SK-N-SH (cell line): ENCODE measurements around the gene COL8A1. TPM values are rescaled to one million over a fixed set of nuclear protein-coding genes. Genes with fewer than 3 reads are reported as not detected.

Experiments
- CTCF ChIA-PET: fragments of 300-600, 350-600 bp; formaldehyde crosslinking; extraction: SDS; loops from one replicate; lab custom pipeline; 2021; lab: Yijun Ruan, JAX
- POLR2A ChIA-PET: fragments of 350-600 bp; sonication (Branson Sonifier 250); formaldehyde crosslinking; extraction: SDS; loops from one replicate; lab custom pipeline; 2020; ENCODE audit warnings: antibody characterized with exemption, inconsistent platforms; lab: Yijun Ruan, JAX
- DNase-seq: peaks from one replicate; pipeline ENCODE4 v3.0.0; 2012
- H2AFZ ChIP-seq: fragments of 200-600 bp; sonication (generic); 2 replicates; pipeline ENCODE4 v1.8.1; 2016; ENCODE audit warnings: antibody characterized with exemption, mild to moderate bottlenecking, low read depth
- H3F3A ChIP-seq: fragments of 200-600 bp; sonication (generic); replicated peaks from 2 replicates; pipeline ENCODE3; 2016; ENCODE audit warnings: antibody characterized with exemption, mild to moderate bottlenecking; ENCODE audit not compliant: insufficient read depth
- H3K27ac ChIP-seq, 2 experiments: fragments of 200-500 bp in 1 of 2; fragments of 200-600 bp in 1 of 2; sonication (Bioruptor generic) in 1 of 2; sonication (generic), shearing (Covaris generic) in 1 of 2; 2 replicates each; pipeline versions ENCODE4 v1.5.1 to v1.6.1; 2014 to 2016; ENCODE audit warnings: low read depth in 2 of 2, inconsistent platforms in 1 of 2, low read length in 1 of 2, mild to moderate bottlenecking in 1 of 2, mixed read lengths in 1 of 2
- H3K27me3 ChIP-seq: fragments of 200-600 bp; sonication (generic), shearing (Covaris generic); 2 replicates; pipeline ENCODE4 v1.6.1; 2016; ENCODE audit warnings: mixed run types; ENCODE audit not compliant: insufficient read depth
- H3K36me3 ChIP-seq, 2 experiments: fragments of 200-500 bp in 1 of 2; fragments of 200-600 bp in 1 of 2; sonication (Bioruptor generic) in 1 of 2; sonication (generic) in 1 of 2; replicated peaks in 1 of 2; 2 replicates each; pipeline versions ENCODE3 to v1.5.1; 2014 to 2016; ENCODE audit warnings: low read length in 1 of 2, mild to moderate bottlenecking in 1 of 2; ENCODE audit not compliant: insufficient read depth in 2 of 2, control insufficient read depth in 1 of 2
- H3K4me1 ChIP-seq, 2 experiments: fragments of 200-500 bp in 1 of 2; fragments of 200-600 bp in 1 of 2; sonication (Bioruptor generic) in 1 of 2; sonication (generic), shearing (Covaris generic) in 1 of 2; 2 replicates each; pipeline versions ENCODE4 v1.5.1 to v1.6.1; 2014 to 2016; ENCODE audit warnings: low read depth in 1 of 2, low read length in 1 of 2, mixed run types in 1 of 2; ENCODE audit not compliant: insufficient read depth in 2 of 2, control insufficient read depth in 1 of 2
- H3K4me2 ChIP-seq: fragments of 200-600 bp; sonication (generic), shearing (Covaris generic); 2 replicates; pipeline ENCODE4 v1.6.1; 2017; ENCODE audit warnings: mixed run types
- H3K4me3 ChIP-seq, 2 experiments: fragments of 200-500 bp in 1 of 2; fragments of 200-600 bp in 1 of 2; sonication (Bioruptor generic) in 1 of 2; sonication (generic), shearing (Covaris generic) in 1 of 2; 2 replicates each; pipeline versions ENCODE4 v1.5.1 to v1.8.1; 2014 to 2016; ENCODE audit warnings: low read depth in 2 of 2, inconsistent platforms in 1 of 2, low read length in 1 of 2, mild to moderate bottlenecking in 1 of 2, mixed read lengths in 1 of 2, moderate library complexity in 1 of 2
- H3K79me2 ChIP-seq: fragments of 200-600 bp; sonication (generic); 2 replicates; pipeline ENCODE4 v1.8.1; 2017; ENCODE audit warnings: mild to moderate bottlenecking; ENCODE audit not compliant: insufficient read depth
- H3K9ac ChIP-seq: fragments of 200-600 bp; sonication (generic); 2 replicates; pipeline ENCODE4 v1.6.1; 2017; ENCODE audit warnings: mixed run types
- H3K9me2 ChIP-seq: fragments of 200-600 bp; sonication (generic); 2 replicates; pipeline ENCODE4 v1.6.1; 2017; ENCODE audit warnings: mixed run types
- H3K9me3 ChIP-seq: fragments of 200-600 bp; sonication (generic); 2 replicates; pipeline ENCODE4 v1.6.1; 2017; ENCODE audit warnings: mixed run types, mild to moderate bottlenecking, moderate library complexity
- H4K20me1 ChIP-seq: fragments of 200-600 bp; sonication (generic); 2 replicates; pipeline ENCODE4 v1.6.1; 2017; ENCODE audit warnings: mild to moderate bottlenecking, mixed run types; ENCODE audit not compliant: insufficient read depth
- CTCF ChIP-seq: fragments of 200-600 bp; sonication (generic); IDR thresholded peaks from 2 replicates; pipeline ENCODE4 v1.6.1; 2017; ENCODE audit warnings: antibody characterized with exemption, mild to moderate bottlenecking, moderate library complexity
- EP300 ChIP-seq, 2 experiments: IDR thresholded peaks; 2 replicates each; pipeline versions ENCODE4 v1.4.0 to v1.6.1; 2012; ENCODE audit warnings: borderline replicate concordance in 1 of 2, low read depth in 1 of 2, low read length in 1 of 2
- FOSL2 ChIP-seq: IDR thresholded peaks from 2 replicates; pipeline ENCODE4 v1.4.0; 2012; ENCODE audit warnings: low read depth, mild to moderate bottlenecking, moderate library complexity, borderline replicate concordance
- FOXJ3 ChIP-seq: sonication (generic); formaldehyde crosslinking; IDR thresholded peaks from 2 replicates; pipeline ENCODE4 v1.5.1; 2020; ENCODE audit warnings: mild to moderate bottlenecking, missing genetic modification reagents
- FOXM1 ChIP-seq: IDR thresholded peaks from 2 replicates; pipeline ENCODE4 v1.4.0; 2012; ENCODE audit warnings: low read depth, mild to moderate bottlenecking
- IRF3 ChIP-seq: fragments of 150-350 bp; IDR thresholded peaks from 2 replicates; pipeline ENCODE4 v1.6.1; 2016; ENCODE audit warnings: mild to moderate bottlenecking, low read depth, low read length
- MAX ChIP-seq: IDR thresholded peaks from 2 replicates; pipeline ENCODE4 v1.4.0; 2012; ENCODE audit warnings: low read depth
- MEF2A ChIP-seq: IDR thresholded peaks from 2 replicates; pipeline ENCODE4 v1.4.0; 2012; ENCODE audit warnings: low read depth, borderline replicate concordance
- MXI1 ChIP-seq: IDR thresholded peaks from 2 replicates; pipeline ENCODE4 v1.6.1; 2012; ENCODE audit warnings: mild to moderate bottlenecking, low read depth, low read length, improper control_type of control experiment
- NFIC ChIP-seq: IDR thresholded peaks from 2 replicates; pipeline ENCODE4 v1.4.0; 2012; ENCODE audit warnings: borderline replicate concordance
- RAD21 ChIP-seq: IDR thresholded peaks from 2 replicates; pipeline ENCODE4 v1.6.1; 2012; ENCODE audit warnings: mild to moderate bottlenecking, low read length
- RCOR1 ChIP-seq: fragments of 150-350 bp; IDR thresholded peaks from 2 replicates; pipeline ENCODE4 v1.6.1; 2017; ENCODE audit warnings: antibody characterized with exemption, low read length
- RFX5 ChIP-seq: IDR thresholded peaks from 2 replicates; pipeline ENCODE4 v1.6.1; 2012; ENCODE audit warnings: mild to moderate bottlenecking, improper control_type of control experiment, low read length
- RXRA ChIP-seq: IDR thresholded peaks from 2 replicates; pipeline ENCODE4 v1.4.0; 2012; ENCODE audit warnings: low read depth, mild to moderate bottlenecking, borderline replicate concordance
- SMC3 ChIP-seq: IDR thresholded peaks from 2 replicates; pipeline ENCODE4 v1.6.1; 2012; ENCODE audit warnings: low read depth, low read length, improper control_type of control experiment
- TAF1 ChIP-seq: IDR thresholded peaks from 2 replicates; pipeline ENCODE4 v1.6.1; 2012; ENCODE audit warnings: low read depth, mild to moderate bottlenecking, low read length, moderate library complexity, borderline replicate concordance
- TCF12 ChIP-seq: IDR thresholded peaks from 2 replicates; pipeline ENCODE4 v1.4.0; 2012
- USF1 ChIP-seq: IDR thresholded peaks from 2 replicates; pipeline ENCODE4 v1.4.0; 2012; ENCODE audit warnings: low read depth, borderline replicate concordance
- YY1 ChIP-seq: IDR thresholded peaks from 2 replicates; pipeline ENCODE4 v1.4.0; 2012; ENCODE audit warnings: low read depth, mild to moderate bottlenecking
- WGBS: methylation state at CpG from one replicate; pipeline ENCODE4 v1.1.6; 2017; ENCODE audit warnings: low lambda C conversion rate; 5-methylcytosine and 5-hydroxymethylcytosine counted together
- polyA plus RNA-seq, 3 experiments: library from polyadenylated mRNA; depleted of rRNA; stranded (reverse); fragments of >200 nt; gene quantifications; 2 replicates each; pipeline ENCODE4 v1.2.3, GENCODE V29; 2012

COL8A1 gene
- polyA plus RNA-seq, 1 of the 3 experiments (the other 2 are of a cell fraction), result 4.0 TPM

- ChIA-PET POLR2A (no interaction called here), CTCF (no interaction called here)
- Histone ChIP-seq H3K36me3 (no peaks in the 10 kb centered on the region), H3K27me3 (no peaks in the 10 kb centered on the region), H3K4me2 (no peak overlapping the region), H3F3A (no peaks in the 10 kb centered on the region), H3K4me3 (no peak overlapping the region), H3K79me2 (no peaks in the 10 kb centered on the region), H3K4me1 (no peaks in the 10 kb centered on the region), H4K20me1 (no peaks in the 10 kb centered on the region), H3K27ac (no peak overlapping the region), H3K9me3 (no peaks in the 10 kb centered on the region), H3K9me2 (no peaks in the 10 kb centered on the region), H3K9ac (no peak overlapping the region)
- DNase-seq, result no peak
- 29% methylated on average over 4 of the region's 4 CpGs for WGBS
- TF ChIP-seq RXRA (no peak), TAF1 (no peak), FOXM1 (no peak), RAD21 (no peak), MAX (no peak), YY1 (no peak), MXI1 (no peak), EP300 (IDR thresholded peaks at IDR 0.05; ENCODE audit: borderline replicate concordance in 1 of 2, low read depth in 1 of 2, low read length in 1 of 2) (no peak), FOSL2 (no peak), USF1 (no peak), NFIC (no peak), FOXJ3 (no peak), RCOR1 (no peak), TCF12 (no peak), IRF3 (no peak), MEF2A (no peak), CTCF (no peak), RFX5 (no peak), SMC3 (no peak)
- TF ChIP-seq, all 33 proteins: peak for 0
- no peak overlapping the region for H2AFZ ChIP-seq
Observed at GRCh38 chr3:99799422-99799821, 161.0 kb downstream of the COL8A1 start.
